Measurements from ENCODE around the gene RGS14. TPM values are rescaled to one million over a fixed set of nuclear protein-coding genes. Genes with fewer than 3 reads are reported as not detected.

Gene RGS14
- total RNA-seq: 46.3 TPM

GRCh38 chr5:177357459-177358351 lies at the start of gene RGS14:
Gene RGS14, plus strand, starts transcription at chr5:177357924. Its CDS starts 101 bp downstream, at chr5:177358025.
- no peak for DNase-seq (ENCODE audit: low spot score)

- no peak for DNase-seq (ENCODE audit: low spot score)
These were observed 49.0 kb upstream of the RGS14 start for GRCh38 chr5:177308740-177309139.

GRCh38 chr5:177309351-177310191 lies 48.2 kb upstream of the RGS14 start:
- DNase-seq (ENCODE audit: low spot score): peak; percentile 70

GRCh38 chr5:177310332-177310731 lies 47.4 kb upstream of the RGS14 start:
- DNase-seq (ENCODE audit: low spot score): no peak

GRCh38 chr5:177310757-177311391 lies 46.9 kb upstream of the RGS14 start:
- DNase-seq (ENCODE audit: low spot score): no peak

- DNase-seq (ENCODE audit: low spot score): no peak
These were observed 46.4 kb upstream of the RGS14 start for GRCh38 chr5:177311392-177311722.

GRCh38 chr5:177311723-177312648 lies 45.7 kb upstream of the RGS14 start, which contains the start of gene MXD3:
Gene MXD3, minus strand, starts transcription at chr5:177311898. Its CDS starts 68 bp downstream, at chr5:177311830.
- peak; percentile 96 for DNase-seq (ENCODE audit: low spot score)

GRCh38 chr5:177312649-177313181 lies 45.0 kb upstream of the RGS14 start:
- no peak for DNase-seq (ENCODE audit: low spot score)

- no peak for DNase-seq (ENCODE audit: low spot score)
These were observed 44.0 kb upstream of the RGS14 start for GRCh38 chr5:177313561-177314259.

- DNase-seq (ENCODE audit: low spot score): no peak
These were observed 43.1 kb upstream of the RGS14 start for GRCh38 chr5:177314376-177315342.

GRCh38 chr5:177315411-177315810 lies 42.3 kb upstream of the RGS14 start:
- DNase-seq (ENCODE audit: low spot score): no peak

- DNase-seq (ENCODE audit: low spot score): no peak
These were observed 41.7 kb upstream of the RGS14 start for GRCh38 chr5:177316005-177316404.

- DNase-seq (ENCODE audit: low spot score): peak; percentile 87
These were observed 39.8 kb upstream of the RGS14 start for GRCh38 chr5:177317959-177318377.

- DNase-seq (ENCODE audit: low spot score): no peak
These were observed 37.7 kb upstream of the RGS14 start for GRCh38 chr5:177319913-177320588.

- DNase-seq (ENCODE audit: low spot score): no peak
These were observed 36.8 kb upstream of the RGS14 start for GRCh38 chr5:177320879-177321278.

- no peak for DNase-seq (ENCODE audit: low spot score)
These were observed 31.8 kb upstream of the RGS14 start for GRCh38 chr5:177325868-177326381.

GRCh38 chr5:177327539-177328522 lies 29.9 kb upstream of the RGS14 start:
- peak; percentile 32 for DNase-seq (ENCODE audit: low spot score)

Measured in mucosa of gallbladder (tissue), 1 donor.